Spinal cord (tissue), 10 donors: ENCODE data around the gene LCAT. TPM values are rescaled to one million over a fixed set of nuclear protein-coding genes. Genes with fewer than 3 reads are reported as not detected.

Experiments
- DNase-seq, 6 donors: peaks; one replicate each; pipeline versions ENCODE4 v3.0.0 to v3.0.0-alpha.2; 2013 to 2015; ENCODE audit warnings: low spot score in 6 of 6, low read depth in 4 of 6
- H3K27ac ChIP-seq: one replicate; pipeline ENCODE4 v1.5.1; 2013; ENCODE audit warnings: low read depth, low read length, control low read depth
- H3K27me3 ChIP-seq: one replicate; pipeline ENCODE4 v1.6.1; 2013; ENCODE audit warnings: low read length; ENCODE audit not compliant: control insufficient read depth, insufficient read depth
- H3K36me3 ChIP-seq: one replicate; pipeline ENCODE4 v1.6.1; 2013; ENCODE audit warnings: low read length; ENCODE audit not compliant: control insufficient read depth, insufficient read depth
- H3K4me1 ChIP-seq: one replicate; pipeline ENCODE4 v1.6.1; 2013; ENCODE audit warnings: low read length; ENCODE audit not compliant: control insufficient read depth, insufficient read depth
- H3K4me3 ChIP-seq: one replicate; pipeline ENCODE4 v1.5.1; 2013; ENCODE audit warnings: low read depth, low read length, control low read depth
- H3K9me3 ChIP-seq: one replicate; pipeline ENCODE4 v1.6.1; 2013; ENCODE audit warnings: low read length; ENCODE audit not compliant: control insufficient read depth, insufficient read depth
- WGBS: methylation state at CpG from one replicate; pipeline ENCODE4 v1.1.5; 2013; ENCODE audit warnings: missing lambda C conversion rate; ENCODE audit not compliant: insufficient coverage; 5-methylcytosine and 5-hydroxymethylcytosine counted together
- polyA plus RNA-seq, 2 donors: library from polyadenylated mRNA; unstranded; fragments of 120-200 nt; gene quantifications; one replicate each; pipeline ENCODE4 v1.2.1, GENCODE V29; 2013; ENCODE audit not compliant: insufficient read length in 2 of 2
- total RNA-seq, 2 donors: library from RNA; depleted of rRNA in 1 of 2; stranded (reverse); fragments of 120-200 nt in 1 of 2; fragments of >200 nt in 1 of 2; gene quantifications; one replicate each; pipeline versions ENCODE4 v1.2.3 to v1.2.4, GENCODE V29; 2013 to 2014
- donor health status: healthy.

LCAT gene
- total and polyA plus RNA-seq, 4 donors: 5.8 to 50.0 (median 26.9) TPM

- H3K27me3 ChIP-seq: peaks cover 12% of the 10 kb centered on the region
- no peak for DNase-seq
- peaks cover 40% of the 10 kb centered on the region for H3K36me3 ChIP-seq
- peak overlapping the region; percentile 64 for H3K27ac ChIP-seq
- WGBS: 19% methylated on average over 30 of the region's 32 CpGs
- peak overlapping the region; percentile 16 for H3K4me3 ChIP-seq
- peaks cover 63% of the 10 kb centered on the region for H3K4me1 ChIP-seq
- no peaks in the 10 kb centered on the region for H3K9me3 ChIP-seq
These were observed 19.9 kb upstream of the LCAT start for GRCh38 chr16:67963662-67964321.

- WGBS: 62% methylated on average over 2 of the region's 2 CpGs
- Histone ChIP-seq H3K4me3 (no peak overlapping the region), H3K27ac (peak overlapping the region; percentile 64), H3K9me3 (no peaks in the 10 kb centered on the region), H3K27me3 (peaks cover 9% of the 10 kb centered on the region), H3K36me3 (peaks cover 45% of the 10 kb centered on the region), H3K4me1 (peaks cover 60% of the 10 kb centered on the region)
- peak in 2 of 6 donors; percentile 42 to 65 for DNase-seq
These were observed 19.4 kb upstream of the LCAT start for GRCh38 chr16:67963292-67963661.

GRCh38 chr16:67962135-67962534, 18.2 kb upstream of the LCAT start:
- Histone ChIP-seq H3K36me3 (peaks cover 56% of the 10 kb centered on the region), H3K4me1 (peaks cover 53% of the 10 kb centered on the region), H3K9me3 (no peaks in the 10 kb centered on the region), H3K27me3 (peaks cover 2% of the 10 kb centered on the region), H3K4me3 (no peak overlapping the region), H3K27ac (no peak overlapping the region)
- 96% methylated on average over 7 of the region's 8 CpGs for WGBS
- DNase-seq: no peak

- H3K4me1 ChIP-seq: peaks cover 47% of the 10 kb centered on the region
- peak in 1 of 6 donors; percentile 22 for DNase-seq
- no peaks in the 10 kb centered on the region for H3K9me3 ChIP-seq
- WGBS: 88% methylated on average over 3 of the region's 13 CpGs
- H3K27me3 ChIP-seq: no peaks in the 10 kb centered on the region
- H3K36me3 ChIP-seq: peaks cover 56% of the 10 kb centered on the region
- no peak overlapping the region for H3K27ac ChIP-seq
- H3K4me3 ChIP-seq: no peak overlapping the region
These were observed 17.6 kb upstream of the LCAT start for GRCh38 chr16:67961551-67961957.

- H3K4me3 ChIP-seq: no peak overlapping the region
- DNase-seq: no peak
- peaks cover 61% of the 10 kb centered on the region for H3K36me3 ChIP-seq
- WGBS: 86% methylated on average over 9 of the region's 11 CpGs
- H3K27ac ChIP-seq: no peak overlapping the region
- no peaks in the 10 kb centered on the region for H3K9me3 ChIP-seq
- H3K27me3 ChIP-seq: no peaks in the 10 kb centered on the region
- H3K4me1 ChIP-seq: peaks cover 37% of the 10 kb centered on the region
These were observed 15.8 kb upstream of the LCAT start for GRCh38 chr16:67959536-67960329.

- Histone ChIP-seq H3K4me1 (peaks cover 29% of the 10 kb centered on the region), H3K27me3 (no peaks in the 10 kb centered on the region), H3K9me3 (no peaks in the 10 kb centered on the region), H3K4me3 (no peak overlapping the region), H3K27ac (no peak overlapping the region), H3K36me3 (peaks cover 62% of the 10 kb centered on the region)
- 96% methylated on average over 9 of the region's 9 CpGs for WGBS
- DNase-seq: no peak
These were observed 13.7 kb upstream of the LCAT start for GRCh38 chr16:67957622-67958021.

GRCh38 chr16:67954421-67955196, 10.7 kb upstream of the LCAT start:
- Histone ChIP-seq H3K27me3 (no peaks in the 10 kb centered on the region), H3K36me3 (peaks cover 59% of the 10 kb centered on the region), H3K4me3 (no peak overlapping the region), H3K27ac (no peak overlapping the region), H3K9me3 (no peaks in the 10 kb centered on the region), H3K4me1 (peaks cover 44% of the 10 kb centered on the region)
- WGBS: 84% methylated on average over 10 of the region's 10 CpGs
- DNase-seq: no peak

- Histone ChIP-seq H3K4me3 (no peak overlapping the region), H3K27me3 (no peaks in the 10 kb centered on the region), H3K36me3 (peaks cover 60% of the 10 kb centered on the region), H3K4me1 (peaks cover 45% of the 10 kb centered on the region), H3K9me3 (no peaks in the 10 kb centered on the region), H3K27ac (peak overlapping the region; percentile 6)
- 90% methylated on average over 7 of the region's 8 CpGs for WGBS
- DNase-seq: no peak
These were observed 9.9 kb upstream of the LCAT start for GRCh38 chr16:67953641-67954375.

GRCh38 chr16:67951485-67951884, 7.6 kb upstream of the LCAT start:
- Histone ChIP-seq H3K36me3 (peaks cover 66% of the 10 kb centered on the region), H3K27me3 (no peaks in the 10 kb centered on the region), H3K27ac (peak overlapping the region; percentile 88), H3K4me3 (no peak overlapping the region), H3K9me3 (no peaks in the 10 kb centered on the region), H3K4me1 (peaks cover 62% of the 10 kb centered on the region)
- WGBS: 29% methylated on average over 12 of the region's 12 CpGs
- DNase-seq: peak in 3 of 6 donors; percentile 82 to 94 (median 89)
